Brain microvascular endothelial cell (primary cell): ENCODE data around the gene HMGB3.
"Not testable (repeated sequence)": the region's sequence is repeated elsewhere in the genome, so short reads cannot be mapped to it uniquely, and the experiment has no call there.

Experiments used
- DNase-seq: peaks from one replicate; pipeline ENCODE4 v3.0.0-alpha.2; 2020
- H3K27ac ChIP-seq: fragments of 250-450 bp; sonication (Bioruptor Pico); 2 replicates; pipeline ENCODE4 v1.5.1; 2020; ENCODE audit warnings: mild to moderate bottlenecking, moderate library complexity
- H3K27me3 ChIP-seq: fragments of 250-450 bp; sonication (Bioruptor Pico); replicated peaks from 2 replicates; pipeline ENCODE4 v1.5.1; 2020; ENCODE audit warnings: mild to moderate bottlenecking
- H3K36me3 ChIP-seq: fragments of 250-450 bp; sonication (Bioruptor Pico); replicated peaks from 2 replicates; pipeline ENCODE4 v1.5.1; 2020; ENCODE audit warnings: mild to moderate bottlenecking
- H3K4me3 ChIP-seq: 2 replicates; pipeline ENCODE4 v1.5.1; 2011; ENCODE audit warnings: low read depth, mild to moderate bottlenecking, control low read depth, low read length, moderate library complexity
- in situ Hi-C: cut with HindIII; loops from 2 replicates; pipeline ENCODE4 v1.10.0; 2017; ENCODE audit warnings: low sequenced_read_pairs, low pct_ligation_motif_present
- TF ChIP-seq, protein P1 (sequence below): IDR thresholded peaks from 2 replicates; pipeline ENCODE4 v1.5.1; 2011; ENCODE audit warnings: low read depth, mild to moderate bottlenecking, moderate library complexity, low read length, control low read depth, inconsistent platforms; ENCODE audit errors: missing control alignments

Gene HMGB3

DNA sequence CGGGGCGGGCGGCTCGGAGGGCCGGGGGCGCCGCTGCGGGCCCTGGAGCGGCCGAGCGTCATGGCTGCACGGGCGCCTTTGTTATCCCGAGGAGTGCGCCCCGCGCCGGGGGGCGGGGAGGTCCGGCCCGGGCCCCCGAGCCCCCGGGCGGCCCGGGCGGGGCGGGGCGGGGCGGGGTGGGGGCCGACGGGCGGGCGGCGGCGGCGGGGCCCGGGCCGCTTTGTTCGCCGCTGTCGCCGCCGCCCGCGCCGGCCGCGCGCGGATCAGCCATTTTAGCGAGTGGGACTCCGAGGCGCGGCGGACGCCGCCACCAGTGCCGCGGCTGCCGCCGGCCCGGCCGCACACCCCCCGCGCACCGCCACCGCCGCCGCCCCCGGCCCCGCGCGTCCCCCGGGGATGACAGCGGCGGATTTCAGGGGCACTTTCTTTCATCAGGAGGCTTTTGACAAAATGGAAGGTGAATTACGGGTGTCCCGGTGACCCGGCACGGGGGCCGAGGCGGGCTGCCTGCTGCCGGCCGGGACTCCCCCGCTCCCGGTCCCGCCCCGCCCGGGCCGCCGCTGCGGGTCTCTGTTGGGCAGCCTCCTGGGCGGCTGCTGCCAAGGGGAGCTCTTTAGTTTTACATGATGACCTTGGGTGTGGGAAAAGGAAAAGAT is 1.2 kb downstream of the HMGB3 start:
- Histone ChIP-seq H3K27ac (no peak overlapping the region), H3K36me3 (no peaks in the 10 kb centered on the region), H3K4me3 (peak overlapping the region; percentile 52), H3K27me3 (no peaks in the 10 kb centered on the region)
- TF ChIP-seq, protein P1, sequence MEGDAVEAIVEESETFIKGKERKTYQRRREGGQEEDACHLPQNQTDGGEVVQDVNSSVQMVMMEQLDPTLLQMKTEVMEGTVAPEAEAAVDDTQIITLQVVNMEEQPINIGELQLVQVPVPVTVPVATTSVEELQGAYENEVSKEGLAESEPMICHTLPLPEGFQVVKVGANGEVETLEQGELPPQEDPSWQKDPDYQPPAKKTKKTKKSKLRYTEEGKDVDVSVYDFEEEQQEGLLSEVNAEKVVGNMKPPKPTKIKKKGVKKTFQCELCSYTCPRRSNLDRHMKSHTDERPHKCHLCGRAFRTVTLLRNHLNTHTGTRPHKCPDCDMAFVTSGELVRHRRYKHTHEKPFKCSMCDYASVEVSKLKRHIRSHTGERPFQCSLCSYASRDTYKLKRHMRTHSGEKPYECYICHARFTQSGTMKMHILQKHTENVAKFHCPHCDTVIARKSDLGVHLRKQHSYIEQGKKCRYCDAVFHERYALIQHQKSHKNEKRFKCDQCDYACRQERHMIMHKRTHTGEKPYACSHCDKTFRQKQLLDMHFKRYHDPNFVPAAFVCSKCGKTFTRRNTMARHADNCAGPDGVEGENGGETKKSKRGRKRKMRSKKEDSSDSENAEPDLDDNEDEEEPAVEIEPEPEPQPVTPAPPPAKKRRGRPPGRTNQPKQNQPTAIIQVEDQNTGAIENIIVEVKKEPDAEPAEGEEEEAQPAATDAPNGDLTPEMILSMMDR = no peak
- DNase-seq = no peak
- in situ Hi-C loops = no loop called here

DNA sequence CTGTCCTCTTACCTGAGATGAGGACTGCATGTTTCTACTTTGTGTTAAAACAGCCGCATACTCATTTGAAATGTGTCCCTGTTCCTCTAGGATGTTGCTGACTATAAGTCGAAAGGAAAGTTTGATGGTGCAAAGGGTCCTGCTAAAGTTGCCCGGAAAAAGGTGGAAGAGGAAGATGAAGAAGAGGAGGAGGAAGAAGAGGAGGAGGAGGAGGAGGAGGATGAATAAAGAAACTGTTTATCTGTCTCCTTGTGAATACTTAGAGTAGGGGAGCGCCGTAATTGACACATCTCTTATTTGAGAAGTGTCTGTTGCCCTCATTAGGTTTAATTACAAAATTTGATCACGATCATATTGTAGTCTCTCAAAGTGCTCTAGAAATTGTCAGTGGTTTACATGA is 4.6 kb downstream of the HMGB3 start:
- H3K36me3 ChIP-seq, in situ Hi-C loops, H3K27me3 ChIP-seq, H3K27ac ChIP-seq, H3K4me3 ChIP-seq, DNase-seq: not testable (repeated sequence)

DNA sequence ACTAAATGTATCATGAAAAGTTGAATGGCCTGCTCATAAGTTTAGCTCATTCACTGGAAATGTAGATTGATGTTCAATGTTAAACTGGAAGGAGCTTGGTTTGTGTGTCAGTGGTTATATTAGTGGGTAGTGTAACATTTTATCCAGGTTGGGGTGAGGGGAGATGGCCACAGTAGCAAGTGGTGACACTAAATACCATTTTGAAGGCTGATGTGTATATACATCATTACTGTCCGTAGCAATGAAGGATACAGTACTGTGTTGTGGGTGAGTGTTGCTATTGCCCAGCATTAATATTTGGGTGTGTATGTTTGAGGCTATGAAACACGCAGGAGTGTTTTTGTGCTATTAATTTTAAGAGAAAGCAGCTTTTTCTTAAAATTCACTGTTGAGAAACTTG is 6.3 kb downstream of the HMGB3 start:
- no peaks in the 10 kb centered on the region for H3K36me3 ChIP-seq
- H3K4me3 ChIP-seq = no peak overlapping the region
- TF ChIP-seq, protein P1 = no peak
- no peaks in the 10 kb centered on the region for H3K27me3 ChIP-seq
- no peak overlapping the region for H3K27ac ChIP-seq
- no peak for DNase-seq
- in situ Hi-C loops = no loop called here

DNA sequence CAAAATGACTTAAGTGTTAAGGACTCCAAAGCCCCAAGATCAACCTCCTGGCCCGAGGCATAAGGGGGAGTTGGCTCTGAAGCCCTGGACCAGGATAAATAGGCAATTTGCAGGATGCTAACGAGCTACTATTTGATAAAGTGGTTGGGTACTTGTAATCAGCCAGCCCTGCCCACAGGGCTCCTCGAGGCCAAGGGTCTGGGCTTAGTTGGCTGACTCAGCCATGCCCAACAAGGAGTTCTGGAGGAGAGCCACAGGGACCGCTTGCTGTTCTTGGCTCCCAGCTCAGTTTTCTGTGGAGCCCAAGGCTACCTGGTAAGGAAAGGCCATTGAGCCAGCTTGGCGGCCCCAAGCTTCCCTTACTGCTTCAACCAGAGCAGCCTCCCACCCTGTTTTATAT is 7.8 kb downstream of the HMGB3 start:
- no peaks in the 10 kb centered on the region for H3K27me3 ChIP-seq
- no peak for DNase-seq
- no peak overlapping the region for H3K4me3 ChIP-seq
- in situ Hi-C loops = no loop called here
- no peaks in the 10 kb centered on the region for H3K36me3 ChIP-seq
- TF ChIP-seq, protein P1 = no peak
- H3K27ac ChIP-seq = no peak overlapping the region

DNA sequence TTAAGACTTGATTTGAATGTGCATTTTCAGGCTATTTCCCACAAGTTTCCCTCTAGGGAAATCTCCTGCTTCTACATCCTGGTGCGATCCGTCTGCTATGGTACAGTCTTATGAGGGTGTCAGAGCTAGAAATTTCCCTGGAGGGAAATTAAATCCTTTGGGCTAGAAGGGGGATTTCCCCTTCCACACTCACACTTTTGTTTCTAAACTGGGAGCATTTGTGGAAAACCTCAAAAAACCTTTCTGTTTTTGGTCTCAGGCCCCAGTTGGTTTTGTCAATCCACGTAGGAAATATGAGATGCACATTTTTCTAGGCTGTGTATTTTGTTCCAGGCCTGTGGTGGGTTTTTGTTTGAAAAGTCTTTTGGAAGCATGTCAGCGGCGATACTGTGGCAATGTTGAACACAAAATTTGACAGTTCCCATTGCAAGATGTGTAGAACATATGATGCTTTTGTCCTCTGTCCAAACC is 17.8 kb downstream of the HMGB3 start:
- in situ Hi-C loops = no loop called here
- TF ChIP-seq, protein P1 = no peak
- Histone ChIP-seq H3K36me3 (no peaks in the 10 kb centered on the region), H3K27me3 (no peaks in the 10 kb centered on the region), H3K4me3 (no peak overlapping the region), H3K27ac (no peak overlapping the region)
- DNase-seq = no peak

DNA sequence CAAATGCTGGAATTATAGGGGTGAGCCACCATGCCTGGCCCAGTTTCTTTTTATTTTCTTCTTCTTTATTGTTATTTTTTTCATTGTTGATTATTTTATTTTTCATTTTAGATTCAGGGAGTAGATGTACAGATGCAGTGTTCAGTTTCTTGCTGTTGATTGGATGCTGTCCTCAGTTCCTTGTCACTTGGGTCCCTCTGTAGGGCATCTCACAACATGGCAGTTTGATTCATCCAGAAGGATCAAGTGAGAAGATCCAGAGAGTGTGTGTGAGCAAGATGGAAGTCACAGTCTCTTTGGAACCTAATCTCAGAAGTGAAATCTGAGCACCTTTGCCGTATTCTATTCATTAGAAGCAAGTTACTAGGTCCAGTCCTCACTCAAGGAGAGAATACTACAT is 20.9 kb downstream of the HMGB3 start:
- H3K27ac ChIP-seq = no peak overlapping the region
- no peaks in the 10 kb centered on the region for H3K36me3 ChIP-seq
- no peaks in the 10 kb centered on the region for H3K27me3 ChIP-seq
- no peak for DNase-seq
- H3K4me3 ChIP-seq = no peak overlapping the region
- in situ Hi-C loops = no loop called here
- TF ChIP-seq, protein P1 = peak; percentile 19
